ENCODE data around the gene NDUFA13.

NDUFA13 gene

DNA sequence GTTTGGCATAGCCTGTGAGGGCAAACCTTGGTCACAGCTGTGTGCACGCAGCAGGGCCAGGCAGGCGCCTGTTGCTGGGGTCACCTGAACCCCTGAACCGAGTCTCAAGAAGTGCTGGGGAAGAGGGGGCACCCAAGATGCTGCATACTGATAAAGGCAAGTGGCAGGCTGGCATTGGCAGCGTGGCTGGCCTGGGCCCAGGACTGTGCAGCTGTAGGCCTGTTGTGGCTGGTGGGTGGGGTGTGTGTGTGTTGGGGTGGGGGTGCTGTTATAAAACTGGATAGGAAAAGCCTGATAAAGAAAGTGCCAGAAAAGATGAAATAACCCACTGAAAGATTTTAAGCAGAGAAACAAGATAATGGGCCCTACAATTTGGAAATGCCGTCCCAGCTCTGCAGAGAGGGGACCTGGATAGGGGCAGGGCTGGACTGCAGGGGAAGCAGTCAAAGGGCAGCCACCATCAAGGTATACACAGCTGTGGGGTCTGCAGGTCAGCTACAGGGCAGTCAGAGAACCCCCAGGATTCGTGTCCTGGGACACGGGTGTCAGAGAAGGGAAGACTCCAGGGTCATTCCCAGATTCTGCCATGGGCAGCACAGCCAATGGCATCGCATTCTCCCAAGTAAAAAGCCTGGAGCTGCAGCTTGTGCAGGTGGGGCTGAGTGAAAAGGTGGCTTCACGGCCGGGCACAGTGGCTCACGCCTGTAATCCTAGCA, 55.2 kb downstream of the NDUFA13 start:
- DNase-seq (ENCODE audit: low spot score) = no peak

DNA sequence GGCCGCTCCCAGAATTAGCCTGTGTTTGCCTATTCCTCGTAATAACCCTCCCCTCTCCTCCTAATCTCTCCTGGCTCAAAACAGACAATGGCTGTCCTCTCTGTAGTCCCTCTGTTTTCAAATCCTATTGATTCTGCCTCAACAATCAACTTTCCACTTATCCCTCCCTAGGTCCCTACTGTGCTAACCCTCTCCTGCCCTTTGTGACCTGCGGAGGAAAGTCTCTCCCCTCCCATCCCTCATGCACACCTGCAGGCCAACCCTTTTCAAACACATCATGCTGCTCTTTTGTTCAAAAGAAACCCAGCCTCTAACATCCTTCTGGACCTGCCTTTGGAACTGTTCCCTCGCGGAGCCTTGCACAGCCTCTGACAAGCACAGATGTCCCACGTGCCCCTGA, 59.4 kb downstream of the NDUFA13 start:
- no peak for DNase-seq (ENCODE audit: low spot score)

Data from RKO (cell line).